Activated T-helper 9 cell treated with anti-CD3 and anti-CD28 coated beads, Interleukin-2, amount 50 U/mL, for 16 hours (primary cell): Measurements from ENCODE around the gene HDGFL1.

Experiments used
- DNase-seq: peaks from one replicate; pipeline ENCODE4 v3.0.0-alpha.2; 2020; ENCODE audit warnings: low read depth

HDGFL1 gene

DNA sequence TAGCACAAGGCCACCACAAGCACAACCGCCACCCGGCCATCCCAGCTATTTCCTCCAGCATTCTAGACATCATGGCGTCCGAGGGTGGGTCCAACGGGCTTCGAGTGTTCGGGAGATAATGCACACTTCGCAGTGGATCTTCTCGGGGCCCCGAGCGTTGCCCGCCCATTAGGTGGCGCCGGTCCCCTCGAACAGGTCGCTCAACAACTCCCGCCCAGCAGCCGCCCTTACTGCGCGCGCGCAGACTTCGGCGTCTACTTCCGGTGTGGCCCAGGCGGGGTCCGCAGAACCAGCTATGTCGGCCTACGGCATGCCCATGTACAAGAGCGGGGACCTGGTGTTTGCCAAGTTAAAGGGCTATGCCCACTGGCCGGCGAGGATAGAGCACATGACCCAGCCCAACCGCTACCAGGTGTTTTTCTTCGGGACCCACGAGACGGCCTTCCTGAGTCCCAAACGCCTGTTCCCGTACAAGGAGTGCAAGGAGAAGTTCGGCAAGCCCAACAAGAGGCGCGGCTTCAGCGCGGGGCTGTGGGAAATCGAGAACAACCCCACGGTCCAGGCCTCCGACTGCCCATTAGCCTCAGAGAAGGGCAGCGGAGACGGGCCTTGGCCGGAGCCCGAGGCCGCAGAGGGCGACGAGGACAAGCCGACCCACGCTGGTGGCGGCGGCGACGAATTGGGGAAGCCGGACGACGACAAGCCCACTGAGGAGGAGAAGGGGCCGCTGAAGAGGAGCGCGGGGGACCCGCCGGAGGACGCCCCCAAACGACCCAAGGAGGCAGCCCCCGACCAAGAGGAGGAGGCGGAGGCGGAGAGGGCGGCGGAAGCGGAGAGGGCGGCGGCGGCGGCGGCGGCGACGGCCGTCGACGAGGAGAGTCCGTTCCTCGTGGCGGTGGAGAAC lies at the start of gene HDGFL1:
Gene HDGFL1 (plus strand): TSS at position 286 of the 904 bp plus-strand sequence. CDS start 10 bp downstream, at position 296.
- no peak for DNase-seq

DNA sequence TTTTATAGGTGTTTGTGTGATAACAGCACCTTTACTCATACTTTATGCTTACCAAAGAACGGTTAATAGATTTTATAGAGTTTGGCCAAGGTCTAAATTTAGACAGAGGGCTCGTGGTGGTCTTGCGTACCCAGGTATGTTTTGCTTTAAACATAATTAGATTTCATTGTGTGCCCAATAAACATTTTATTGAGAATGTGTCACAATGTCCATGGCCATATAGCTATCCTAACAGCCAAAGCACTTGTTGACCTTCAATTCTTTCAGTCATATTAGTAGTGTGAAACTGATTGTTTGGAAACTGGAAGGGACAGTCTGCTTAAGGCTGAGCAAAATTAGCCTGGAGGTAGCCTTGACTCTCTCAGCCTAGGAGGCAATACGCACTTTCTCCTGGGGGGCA lies 48.3 kb upstream of the HDGFL1 start:
- DNase-seq, result no peak

DNA sequence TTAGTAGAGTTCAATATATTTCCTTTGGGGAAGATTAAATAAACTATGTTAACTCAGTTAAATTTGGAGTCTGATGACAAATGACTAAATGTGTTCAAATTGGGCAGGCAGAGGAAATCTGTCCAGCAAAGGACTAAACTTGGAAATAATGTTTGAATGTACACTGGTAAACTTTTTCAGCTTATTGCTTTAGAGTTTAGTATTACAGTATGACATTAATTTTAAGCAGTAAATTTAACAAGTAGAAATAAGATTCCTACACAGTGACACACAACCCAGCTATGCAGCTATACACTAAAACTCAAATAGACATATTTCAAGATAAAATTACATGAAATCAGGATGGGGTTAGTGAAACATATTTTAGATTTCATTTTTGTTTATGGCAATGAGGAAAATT lies 42.6 kb upstream of the HDGFL1 start:
- no peak for DNase-seq

DNA sequence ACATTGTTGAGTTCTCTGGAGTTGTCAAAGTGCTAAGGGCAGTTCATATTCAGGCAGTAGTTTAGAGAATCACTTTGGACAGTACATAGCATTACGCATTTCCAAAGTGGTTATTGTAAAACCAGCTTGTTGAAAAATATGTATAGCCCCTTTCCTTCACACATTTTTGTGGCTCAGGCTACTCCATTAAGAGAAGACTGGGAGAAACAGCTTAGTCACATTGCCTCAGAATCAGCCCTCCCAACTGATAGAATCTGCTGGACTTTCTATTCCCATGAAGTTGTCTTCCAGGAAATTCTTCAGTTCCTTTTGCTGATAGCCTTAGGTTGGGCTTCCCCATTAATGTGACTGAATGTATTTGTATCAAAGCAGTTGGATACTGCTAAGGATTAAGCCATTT lies 39.5 kb upstream of the HDGFL1 start:
- DNase-seq, result no peak

DNA sequence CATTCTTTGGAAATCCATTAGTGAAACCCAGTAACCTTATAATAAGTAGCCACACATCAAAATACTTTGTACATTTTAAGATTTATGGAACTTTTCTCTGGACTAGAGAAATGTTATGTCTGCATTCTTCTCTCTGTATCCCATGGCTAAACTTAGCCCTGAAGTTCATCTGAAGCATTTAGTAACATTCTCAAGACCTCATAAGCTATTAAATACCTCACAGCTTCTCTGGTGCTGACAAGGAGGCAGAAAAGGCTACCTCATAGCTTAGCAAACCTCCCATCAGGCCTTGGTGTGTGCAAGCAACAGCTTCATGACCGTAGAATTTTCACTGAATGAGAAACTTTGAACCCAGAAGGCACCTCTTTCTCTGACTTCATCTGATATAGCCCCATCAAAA lies 38.9 kb upstream of the HDGFL1 start:
- DNase-seq, result no peak

DNA sequence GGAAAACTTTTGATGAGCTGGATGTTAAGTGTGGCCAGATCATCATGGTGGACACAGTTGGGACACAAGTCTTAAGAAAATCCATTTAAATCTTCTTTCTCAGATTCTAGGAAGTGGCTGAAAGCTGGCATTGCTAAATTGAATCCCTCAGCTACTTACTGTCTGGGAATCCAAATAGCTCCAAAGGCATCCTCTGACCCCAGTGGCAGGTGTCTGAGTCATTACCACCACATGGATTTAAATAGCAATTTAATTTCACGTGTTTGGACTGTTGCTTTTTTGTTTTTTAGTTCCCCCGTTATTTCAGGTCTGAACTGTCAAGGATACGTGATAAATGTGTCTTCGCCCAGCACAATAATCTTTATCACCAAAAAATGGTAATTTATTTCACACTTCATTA lies 33.2 kb upstream of the HDGFL1 start:
- DNase-seq, result no peak

DNA sequence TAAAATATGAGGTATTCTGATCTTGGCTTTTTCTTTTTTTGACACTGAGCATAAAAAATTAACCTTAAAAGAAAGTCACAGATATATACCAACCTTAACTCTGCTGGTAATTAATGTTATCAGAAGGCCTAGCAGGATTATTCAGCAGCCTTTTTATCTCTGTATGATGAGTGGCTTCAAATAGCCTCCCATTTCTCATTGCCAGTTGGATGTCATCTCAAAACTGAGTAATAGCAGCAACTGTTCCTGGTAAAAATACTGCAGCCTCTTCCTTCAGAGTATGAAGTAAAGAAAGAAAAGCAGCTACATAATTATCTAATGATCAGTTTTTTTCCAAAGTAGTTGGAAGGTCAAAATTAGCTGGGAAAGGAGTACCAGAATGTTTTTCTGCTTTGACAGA lies 24.9 kb upstream of the HDGFL1 start:
- DNase-seq, result no peak

DNA sequence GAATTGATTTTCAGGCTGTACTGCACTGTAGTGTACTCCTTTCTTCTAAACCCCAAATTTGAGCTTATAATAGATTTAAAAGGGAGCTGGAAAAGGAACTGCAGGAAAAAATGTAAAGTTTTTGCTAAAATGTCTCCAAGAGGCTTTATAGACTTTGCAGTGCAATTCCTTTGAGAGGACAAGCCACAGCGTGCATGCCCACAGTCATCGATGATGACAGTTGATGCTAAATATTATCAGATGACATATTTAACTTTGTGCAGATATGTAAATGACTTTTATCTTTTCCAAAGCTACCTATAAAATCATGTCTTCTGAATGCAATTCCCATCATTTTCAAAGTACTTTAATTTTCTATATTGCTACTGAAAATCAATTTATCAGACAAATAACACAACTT lies 24.3 kb upstream of the HDGFL1 start:
- DNase-seq, result no peak

DNA sequence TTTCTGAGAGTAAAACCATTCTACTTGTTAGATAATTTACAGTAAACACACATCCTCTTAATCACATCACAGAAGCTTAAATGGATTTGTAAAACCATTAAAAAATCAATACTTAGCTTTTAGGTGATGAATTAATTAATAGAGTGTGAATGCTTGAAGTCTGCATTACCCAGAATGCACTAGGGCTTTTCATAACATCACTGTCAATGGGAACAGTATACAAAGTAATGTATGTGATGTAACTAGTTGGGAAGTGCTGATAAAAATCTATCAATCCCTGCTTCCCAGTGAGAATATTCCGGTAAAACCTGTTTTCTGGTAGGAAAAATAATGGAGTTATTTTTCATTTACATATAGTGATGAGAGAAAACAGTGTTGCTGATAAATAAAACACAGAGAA lies 23.1 kb upstream of the HDGFL1 start:
- DNase-seq, result no peak

DNA sequence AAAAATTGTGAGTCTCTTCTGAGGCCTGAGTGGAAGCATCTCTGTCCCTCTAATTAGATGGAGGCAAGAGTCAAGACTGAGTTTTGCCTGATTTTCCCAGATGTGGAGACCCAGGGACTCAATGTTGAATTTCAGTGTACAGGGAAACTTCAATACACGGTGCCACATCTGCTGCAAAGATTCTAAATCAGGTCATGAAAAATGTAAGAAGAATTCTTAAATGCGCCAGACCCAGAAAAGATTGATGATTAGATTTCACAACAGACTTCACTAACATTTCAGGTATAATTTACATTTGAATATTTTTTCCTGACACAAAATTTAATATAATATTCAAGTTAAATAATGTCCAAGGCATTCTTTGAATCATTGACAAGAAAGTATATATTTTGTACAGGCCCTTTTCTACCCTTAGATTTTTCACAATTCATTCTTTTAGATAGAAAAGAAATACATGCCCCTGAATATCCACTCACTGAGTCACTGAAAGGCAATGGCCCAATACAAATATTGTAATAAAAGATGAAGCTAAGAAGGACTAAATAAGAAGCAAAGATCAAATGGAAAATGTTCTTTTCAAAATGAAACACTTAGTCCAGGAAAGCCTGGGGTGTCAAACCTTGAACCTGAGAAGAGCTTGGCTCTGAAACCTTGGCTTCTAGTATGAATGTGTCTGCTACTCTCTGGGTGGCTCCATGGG lies 18.2 kb upstream of the HDGFL1 start:
- DNase-seq, result no peak

DNA sequence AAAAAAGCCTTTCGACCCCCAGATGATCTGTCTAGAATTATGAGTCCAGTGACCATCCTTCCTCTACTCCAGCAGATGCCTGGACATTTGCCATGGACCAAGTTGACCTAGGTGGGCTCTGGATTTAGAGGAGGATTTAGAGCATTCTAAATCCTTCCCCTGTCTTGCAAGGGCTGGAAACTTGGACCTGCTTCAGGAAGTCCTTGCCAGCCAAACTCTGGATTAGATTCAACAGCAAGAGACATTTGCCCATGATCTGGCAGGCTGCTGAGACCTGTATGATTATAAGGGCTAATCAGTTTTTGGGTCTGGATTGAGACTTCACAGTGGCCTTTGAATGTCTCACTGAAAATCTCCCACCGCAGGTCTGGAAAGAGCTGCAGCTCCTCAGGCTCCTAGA lies 13.1 kb upstream of the HDGFL1 start:
- no peak for DNase-seq

DNA sequence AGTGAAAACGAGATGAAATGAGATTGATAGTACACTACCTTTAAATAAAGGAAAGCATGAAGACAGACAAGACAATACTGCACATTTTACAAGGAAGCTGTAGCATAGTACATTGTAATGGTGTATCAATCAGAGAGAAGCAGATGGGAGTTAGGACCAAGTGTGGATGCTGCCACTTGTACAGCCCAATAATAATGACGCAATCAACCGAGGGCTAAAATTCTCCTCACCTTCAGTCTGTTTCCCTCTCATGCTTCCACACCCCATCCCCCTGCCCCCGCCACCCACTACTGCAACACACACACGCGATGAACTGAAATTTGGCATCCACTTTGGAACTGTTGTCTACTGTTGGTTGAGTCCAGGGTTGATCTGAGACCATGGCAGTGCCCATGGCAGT lies 12.4 kb upstream of the HDGFL1 start:
- DNase-seq, result no peak

DNA sequence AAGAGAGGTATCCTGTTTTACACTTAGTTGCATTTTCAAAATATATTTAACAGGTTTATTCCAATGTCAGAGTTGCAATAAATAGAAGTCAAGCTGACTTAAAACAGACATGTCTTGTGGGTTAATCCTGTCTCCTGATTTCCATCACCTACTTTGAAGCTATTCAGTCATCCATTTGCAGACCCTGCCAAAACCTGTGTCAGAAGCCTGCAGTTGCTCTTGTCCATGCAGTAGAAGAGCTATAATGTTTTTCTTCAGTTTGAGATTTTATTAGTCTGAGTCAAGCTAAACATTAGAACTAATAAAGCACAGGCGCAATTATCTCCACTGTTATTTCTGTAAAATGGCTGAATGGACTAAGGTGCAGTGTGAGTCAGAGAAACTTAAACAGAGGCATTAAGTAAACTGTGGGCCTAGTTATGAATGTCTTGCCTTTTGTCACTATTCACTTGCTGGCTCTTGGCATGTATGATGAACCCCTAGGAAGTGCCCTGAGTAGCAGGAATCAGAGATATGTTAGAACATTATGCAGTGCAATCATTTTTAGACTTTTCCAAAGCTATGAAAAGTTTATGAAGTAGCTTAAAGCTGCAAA lies 11.0 kb upstream of the HDGFL1 start:
- DNase-seq, result no peak

DNA sequence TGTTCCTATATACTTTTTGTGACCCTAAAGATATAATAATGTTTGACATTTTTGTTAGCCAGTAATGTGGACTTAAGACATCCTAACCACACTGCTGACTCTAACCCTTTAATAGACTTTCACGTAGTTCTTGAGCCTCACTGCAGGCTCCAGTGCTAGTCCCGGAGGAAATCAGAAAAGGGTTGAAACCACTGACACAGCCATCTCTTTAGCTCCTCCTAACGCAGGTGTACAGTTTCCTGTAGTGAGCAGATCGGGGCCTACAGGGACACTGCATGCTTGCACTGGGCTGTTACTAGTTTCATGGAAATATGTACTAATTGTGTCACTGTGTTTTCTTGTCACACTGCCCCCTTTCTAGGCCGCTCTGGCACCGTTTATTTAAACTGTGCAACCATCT lies 512 bp upstream of the HDGFL1 start:
- DNase-seq, result no peak

DNA sequence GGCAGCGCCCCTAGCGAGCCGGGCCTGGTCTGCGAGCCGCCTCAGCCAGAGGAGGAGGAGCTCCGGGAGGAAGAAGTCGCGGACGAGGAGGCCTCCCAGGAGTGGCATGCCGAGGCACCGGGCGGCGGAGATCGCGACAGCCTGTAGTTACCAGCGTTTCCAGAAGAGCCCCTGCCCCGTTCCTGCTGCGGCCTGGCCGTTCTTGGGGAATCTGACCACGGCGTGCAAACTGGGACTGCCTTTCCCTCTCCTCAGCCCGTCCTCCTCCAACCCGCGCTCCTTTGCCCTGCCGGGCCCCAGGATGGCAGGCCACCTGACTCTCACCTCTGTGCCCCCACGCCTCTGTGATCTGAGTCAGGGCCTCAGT lies 802 bp downstream of the HDGFL1 start:
- DNase-seq, result no peak

DNA sequence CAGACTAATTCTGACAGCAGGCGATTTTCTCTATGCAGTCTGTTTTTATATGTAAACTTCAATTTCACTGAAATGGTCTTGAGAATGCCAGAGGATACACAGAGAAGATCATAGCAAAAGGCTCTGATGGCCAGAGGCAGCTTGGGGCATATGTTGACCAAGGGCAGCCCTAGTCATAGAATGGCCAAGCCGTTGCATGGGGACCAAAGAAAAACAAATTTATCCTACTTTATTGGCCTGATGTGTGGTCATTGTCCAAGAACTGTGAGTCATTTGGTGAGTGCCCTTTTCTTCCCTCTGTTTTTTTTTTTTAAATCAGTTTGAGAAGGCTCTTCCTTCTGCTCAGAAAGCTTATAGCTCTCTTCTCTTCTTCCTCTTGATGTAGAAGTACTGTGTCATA lies 5.8 kb downstream of the HDGFL1 start:
- DNase-seq, result no peak

DNA sequence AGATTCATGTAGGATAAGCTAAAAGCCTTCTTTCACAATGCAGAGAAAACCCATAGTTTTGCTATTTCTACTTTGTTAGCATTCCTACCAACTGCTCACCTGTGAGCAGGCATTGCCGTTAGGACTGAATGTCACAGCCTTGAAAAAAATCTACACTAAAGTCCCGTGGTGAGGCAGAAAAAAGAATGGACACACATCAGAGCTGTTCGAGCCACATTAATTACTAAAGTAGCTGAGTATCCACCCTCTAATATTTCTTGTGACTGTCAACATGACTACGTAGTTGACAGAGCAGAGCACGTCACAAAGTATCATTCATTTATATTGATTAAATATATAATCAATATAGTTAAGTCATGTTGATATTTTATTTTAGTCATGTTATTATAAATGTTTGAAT lies 10.1 kb downstream of the HDGFL1 start:
- no peak for DNase-seq

DNA sequence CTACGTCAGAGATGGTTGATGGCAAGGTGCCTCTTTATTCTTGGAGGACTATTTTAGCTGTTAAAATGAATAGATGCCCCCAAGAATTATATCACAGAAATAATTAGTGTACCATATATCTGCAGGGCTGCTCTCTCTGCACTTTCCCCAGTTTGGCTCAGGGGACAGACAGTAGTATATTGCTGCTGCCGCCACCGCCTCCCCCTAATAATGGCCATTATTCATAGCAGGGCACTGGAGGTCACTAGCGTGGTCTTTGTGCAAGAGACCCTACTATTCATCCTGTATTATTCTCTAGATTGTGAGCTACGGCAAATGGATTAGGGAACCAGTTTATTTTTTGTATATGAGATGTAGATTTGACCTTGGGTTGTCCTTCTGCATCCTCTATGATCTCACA lies 11.0 kb downstream of the HDGFL1 start:
- no peak for DNase-seq

DNA sequence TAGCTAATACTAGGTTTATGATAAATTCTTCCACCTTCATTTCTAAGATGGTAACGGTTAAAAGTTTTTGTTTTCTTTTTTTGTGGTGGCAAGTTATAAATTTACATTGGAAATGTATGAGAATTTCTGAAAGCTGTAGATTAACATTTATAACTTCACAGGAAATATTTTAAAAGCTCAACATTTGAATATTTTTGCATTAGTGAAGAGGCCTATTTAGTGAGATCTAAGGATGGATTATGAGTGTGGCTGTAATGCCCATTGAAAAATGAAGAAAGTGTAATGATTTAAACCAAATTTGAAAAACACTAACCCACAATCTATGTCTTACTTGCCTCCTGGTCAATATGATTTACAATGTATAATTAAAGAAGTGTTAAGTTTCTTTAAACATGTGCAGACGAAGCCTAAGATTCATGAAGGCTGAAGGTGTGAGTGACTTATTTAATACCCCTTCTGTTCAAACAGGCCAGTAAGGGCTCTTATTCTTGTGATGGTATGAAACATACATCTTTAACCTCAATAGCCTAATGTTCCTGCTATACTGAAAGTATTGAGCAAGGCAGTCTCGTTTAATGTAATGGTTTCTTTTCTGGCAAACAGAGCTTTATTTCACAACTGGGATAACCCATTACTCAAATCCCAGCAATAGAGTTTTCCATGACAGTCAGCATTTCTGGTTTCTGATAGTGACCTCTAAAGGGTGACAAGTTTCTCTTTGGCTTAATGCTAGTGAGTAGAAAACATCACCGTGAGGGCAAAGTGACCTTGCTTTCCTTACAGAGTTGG lies 13.2 kb downstream of the HDGFL1 start:
- no peak for DNase-seq

DNA sequence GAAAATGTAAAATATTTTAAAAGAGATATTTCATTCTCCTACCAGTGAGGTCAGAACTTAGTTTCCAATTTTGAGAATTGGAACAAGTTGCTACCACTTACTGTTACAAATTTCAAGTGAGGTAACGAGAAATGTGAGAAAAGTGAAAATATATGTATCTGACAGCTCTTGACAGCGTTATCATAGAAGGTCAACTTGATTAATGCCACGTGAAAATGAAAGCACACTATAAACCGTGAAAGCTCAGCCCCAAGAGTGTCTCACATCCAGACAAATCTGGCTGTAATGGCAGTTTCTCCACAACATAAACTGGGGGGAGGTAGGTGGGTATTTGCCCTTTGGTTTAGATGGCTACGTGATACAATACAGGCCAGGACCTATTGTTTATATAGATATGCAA lies 13.9 kb downstream of the HDGFL1 start:
- DNase-seq, result no peak

DNA sequence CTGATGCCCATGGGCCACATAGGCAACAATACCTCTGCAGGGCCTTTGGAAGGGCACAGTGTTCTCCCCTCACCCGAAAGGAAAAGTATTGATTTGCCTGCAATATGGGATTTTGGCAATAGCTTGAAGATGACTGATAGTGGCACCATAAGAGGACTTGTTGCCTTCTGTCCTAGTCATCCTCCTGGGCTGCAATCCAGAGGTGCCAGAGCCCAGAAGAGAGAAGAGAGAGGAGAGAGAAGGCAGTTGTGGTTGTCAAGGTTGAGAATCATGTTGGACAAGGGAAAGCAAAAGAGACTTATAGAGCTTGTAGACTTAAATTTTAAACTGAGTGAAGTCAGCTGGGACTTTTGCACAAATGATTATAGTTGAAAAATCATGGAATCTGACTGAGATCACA lies 14.6 kb downstream of the HDGFL1 start:
- no peak for DNase-seq

DNA sequence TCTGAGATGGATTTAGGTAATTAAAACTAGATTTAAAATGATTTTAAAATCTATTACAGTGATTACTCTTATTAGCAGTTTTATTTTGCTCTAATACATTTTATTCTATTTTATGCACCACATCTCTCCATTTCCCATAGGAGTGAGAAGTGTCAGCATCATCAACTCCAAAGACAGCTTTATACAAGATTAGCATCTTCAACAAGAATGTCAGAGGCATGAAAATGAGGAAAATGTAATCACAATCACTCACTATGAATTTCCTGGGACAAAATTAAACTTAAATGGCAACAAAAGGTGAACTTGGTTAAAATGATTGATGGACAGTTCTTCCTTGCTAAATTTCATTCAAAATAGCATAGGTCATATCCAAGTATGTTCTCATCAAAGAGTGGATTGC lies 19.8 kb downstream of the HDGFL1 start:
- no peak for DNase-seq

DNA sequence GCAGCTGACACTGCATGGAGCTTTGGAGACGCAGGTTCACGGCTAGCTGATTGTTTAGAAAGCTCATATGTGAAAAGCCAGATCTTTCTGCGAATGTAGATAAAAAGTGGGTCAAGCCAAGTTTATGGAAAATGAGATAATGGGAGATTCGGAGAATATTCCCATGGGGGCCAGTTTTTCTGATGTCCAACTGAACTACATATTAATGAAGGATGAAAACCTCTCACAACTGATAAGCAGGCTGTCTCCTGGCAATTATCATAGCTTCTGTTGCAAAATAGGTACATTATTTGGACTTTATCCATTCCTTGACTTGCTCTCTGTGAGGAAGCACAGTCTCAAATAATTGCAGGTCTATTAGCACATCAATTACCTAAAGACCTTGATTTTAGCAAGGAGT lies 21.1 kb downstream of the HDGFL1 start:
- DNase-seq, result no peak
